ENCODE measurements around the gene VARS2.

VARS2 gene

GRCh38 chr6:30885999-30886896 is 27.8 kb upstream of the VARS2 start:
- H3K14ac ChIP-seq (ENCODE audit: low read length), result peak overlapping the region; percentile 60
- peaks cover 47% of the 10 kb centered on the region for H3K79me1 ChIP-seq (ENCODE audit: low read length)
- no peaks in the 10 kb centered on the region for H3K9me3 ChIP-seq (ENCODE audit: insufficient read depth, low read depth, low read length)
- DNase-seq, result peak; percentile 33 to 51
- H3K4me3 ChIP-seq (ENCODE audit: low read depth, low read length), result peak overlapping the region; percentile 74
- H3K23ac ChIP-seq (ENCODE audit: low read length), result no peak overlapping the region
- H2BK5ac ChIP-seq (ENCODE audit: low read depth, low read length, poor library complexity), result peak overlapping the region; percentile 28
- H3K36me3 ChIP-seq (ENCODE audit: control insufficient read depth in 1 of 2, insufficient read depth in 2 of 2, low read length in 2 of 2), result peaks cover 28% of the 10 kb centered on the region in 2 experiments
- no CpG with 5 or more reads among the region's 18 CpGs for WGBS (ENCODE audit: extremely low coverage, insufficient coverage, insufficient read length)
- H3K27ac ChIP-seq (ENCODE audit: low read depth, low read length), result peak overlapping the region; percentile 84
- peak overlapping the region; percentile 32 for H2BK12ac ChIP-seq (ENCODE audit: low read length)
- H3K9ac ChIP-seq (ENCODE audit: low read length), result peak overlapping the region; percentile 20
- peaks cover 30 to 41% of the 10 kb centered on the region in 2 experiments for H3K4me1 ChIP-seq (ENCODE audit: control insufficient read depth in 1 of 2, insufficient read depth in 2 of 2, low read length in 2 of 2)
- H2BK120ac ChIP-seq (ENCODE audit: insufficient read depth, low read length, poor library complexity), result peak overlapping the region; percentile 64
- H2AFZ ChIP-seq (ENCODE audit: insufficient read depth, low read length, poor library complexity), result peak overlapping the region; percentile 48
- H3K4ac ChIP-seq (ENCODE audit: low read depth, low read length), result peak overlapping the region; percentile 64
- H3K4me2 ChIP-seq (ENCODE audit: low read length), result peak overlapping the region; percentile 59
- H3K27me3 ChIP-seq (ENCODE audit: insufficient read depth, low read length), result no peaks in the 10 kb centered on the region
- peak overlapping the region; percentile 64 for H4K12ac ChIP-seq (ENCODE audit: low read depth, low read length)
- peak overlapping the region; percentile 91 for H3K18ac ChIP-seq (ENCODE audit: low read length)
- peak overlapping the region; percentile 85 for H4K91ac ChIP-seq (ENCODE audit: low read depth, low read length)
- H4K8ac ChIP-seq (ENCODE audit: low read depth, low read length), result peak overlapping the region; percentile 35
- H2AK5ac ChIP-seq (ENCODE audit: low read length), result peak overlapping the region; percentile 28
- peaks cover 30% of the 10 kb centered on the region for H3K79me2 ChIP-seq (ENCODE audit: control insufficient read depth, insufficient read depth, low read length, poor library complexity)

DNA sequence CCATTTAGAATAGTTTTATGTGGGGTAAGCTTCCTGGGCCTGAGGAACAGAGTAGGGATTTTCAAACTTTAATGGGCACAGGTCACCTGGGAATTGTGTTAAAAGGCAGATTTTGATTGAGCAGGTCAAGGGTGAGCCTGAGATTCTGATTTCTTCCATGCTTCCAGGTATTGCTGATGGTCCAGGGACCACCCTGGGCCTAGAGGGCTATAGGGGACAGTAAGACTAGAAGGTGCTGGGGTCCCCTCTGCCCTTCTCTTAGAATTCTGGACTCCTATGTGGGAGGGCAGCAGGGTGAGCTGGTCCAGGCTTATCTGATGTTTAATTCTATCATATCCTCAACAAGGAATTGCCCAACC is 27.2 kb upstream of the VARS2 start:
- no peak overlapping the region for H3K18ac ChIP-seq (ENCODE audit: low read length)

GRCh38 chr6:30887901-30888815 is 25.9 kb upstream of the VARS2 start:
- peaks cover 45 to 47% of the 10 kb centered on the region in 2 experiments for H3K36me3 ChIP-seq (ENCODE audit: control insufficient read depth in 1 of 2, insufficient read depth in 2 of 2, low read length in 2 of 2)
- H3K27ac ChIP-seq (ENCODE audit: low read depth, low read length), result no peak overlapping the region
- WGBS (ENCODE audit: extremely low coverage, insufficient coverage, insufficient read length), result no CpG with 5 or more reads among the region's 6 CpGs
- H3K4ac ChIP-seq (ENCODE audit: low read depth, low read length), result peak overlapping the region; percentile 52
- no peak overlapping the region for H3K18ac ChIP-seq (ENCODE audit: low read length)
- H3K4me3 ChIP-seq (ENCODE audit: low read depth, low read length), result no peak overlapping the region
- H2BK120ac ChIP-seq (ENCODE audit: insufficient read depth, low read length, poor library complexity), result no peak overlapping the region
- peaks cover 14 to 23% of the 10 kb centered on the region in 2 experiments for H3K4me1 ChIP-seq (ENCODE audit: control insufficient read depth in 1 of 2, insufficient read depth in 2 of 2, low read length in 2 of 2)
- H2AK5ac ChIP-seq (ENCODE audit: low read length), result no peak overlapping the region
- no peak for DNase-seq
- no peak overlapping the region for H3K23ac ChIP-seq (ENCODE audit: low read length)
- H3K4me2 ChIP-seq (ENCODE audit: low read length), result no peak overlapping the region
- H3K27me3 ChIP-seq (ENCODE audit: insufficient read depth, low read length), result no peaks in the 10 kb centered on the region
- no peak overlapping the region for H2BK12ac ChIP-seq (ENCODE audit: low read length)
- H2BK5ac ChIP-seq (ENCODE audit: low read depth, low read length, poor library complexity), result no peak overlapping the region
- no peak overlapping the region for H4K8ac ChIP-seq (ENCODE audit: low read depth, low read length)
- H4K91ac ChIP-seq (ENCODE audit: low read depth, low read length), result no peak overlapping the region
- H3K14ac ChIP-seq (ENCODE audit: low read length), result no peak overlapping the region
- no peaks in the 10 kb centered on the region for H3K9me3 ChIP-seq (ENCODE audit: insufficient read depth, low read depth, low read length)
- H4K12ac ChIP-seq (ENCODE audit: low read depth, low read length), result no peak overlapping the region
- peaks cover 30% of the 10 kb centered on the region for H3K79me2 ChIP-seq (ENCODE audit: control insufficient read depth, insufficient read depth, low read length, poor library complexity)
- H2AFZ ChIP-seq (ENCODE audit: insufficient read depth, low read length, poor library complexity), result no peak overlapping the region
- H3K79me1 ChIP-seq (ENCODE audit: low read length), result peaks cover 30% of the 10 kb centered on the region
- H3K9ac ChIP-seq (ENCODE audit: low read length), result no peak overlapping the region

More for the DNA sequence above, 27.2 kb upstream of the VARS2 start:
- H2AK5ac ChIP-seq (ENCODE audit: low read length), result no peak overlapping the region
- peak overlapping the region; percentile 59 for H3K4me2 ChIP-seq (ENCODE audit: low read length)
- H4K8ac ChIP-seq (ENCODE audit: low read depth, low read length), result no peak overlapping the region
- no peak overlapping the region for H4K91ac ChIP-seq (ENCODE audit: low read depth, low read length)
- H2AFZ ChIP-seq (ENCODE audit: insufficient read depth, low read length, poor library complexity), result no peak overlapping the region
- no peak overlapping the region for H2BK120ac ChIP-seq (ENCODE audit: insufficient read depth, low read length, poor library complexity)
- peaks cover 35% of the 10 kb centered on the region in 2 experiments for H3K36me3 ChIP-seq (ENCODE audit: control insufficient read depth in 1 of 2, insufficient read depth in 2 of 2, low read length in 2 of 2)
- no peak overlapping the region for H3K23ac ChIP-seq (ENCODE audit: low read length)
- no peak for DNase-seq
- no peak overlapping the region for H3K27ac ChIP-seq (ENCODE audit: low read depth, low read length)
- H4K12ac ChIP-seq (ENCODE audit: low read depth, low read length), result no peak overlapping the region
- peak overlapping the region; percentile 64 for H3K4ac ChIP-seq (ENCODE audit: low read depth, low read length)
- peaks cover 30% of the 10 kb centered on the region for H3K79me2 ChIP-seq (ENCODE audit: control insufficient read depth, insufficient read depth, low read length, poor library complexity)
- no peak overlapping the region for H2BK12ac ChIP-seq (ENCODE audit: low read length)
- H3K9ac ChIP-seq (ENCODE audit: low read length), result no peak overlapping the region
- no peaks in the 10 kb centered on the region for H3K27me3 ChIP-seq (ENCODE audit: insufficient read depth, low read length)
- no peak overlapping the region for H3K14ac ChIP-seq (ENCODE audit: low read length)
- H3K4me1 ChIP-seq (ENCODE audit: control insufficient read depth in 1 of 2, insufficient read depth in 2 of 2, low read length in 2 of 2), result peaks cover 25 to 34% of the 10 kb centered on the region in 2 experiments
- H3K9me3 ChIP-seq (ENCODE audit: insufficient read depth, low read depth, low read length), result no peaks in the 10 kb centered on the region
- peaks cover 42% of the 10 kb centered on the region for H3K79me1 ChIP-seq (ENCODE audit: low read length)
- H3K4me3 ChIP-seq (ENCODE audit: low read depth, low read length), result no peak overlapping the region
- H2BK5ac ChIP-seq (ENCODE audit: low read depth, low read length, poor library complexity), result no peak overlapping the region

- Histone ChIP-seq H3K23ac (ENCODE audit: low read length) (no peak overlapping the region), H4K12ac (ENCODE audit: low read depth, low read length) (no peak overlapping the region), H3K27ac (ENCODE audit: low read depth, low read length) (no peak overlapping the region), H2AFZ (ENCODE audit: insufficient read depth, low read length, poor library complexity) (no peak overlapping the region), H2AK5ac (ENCODE audit: low read length) (no peak overlapping the region), H2BK12ac (ENCODE audit: low read length) (no peak overlapping the region), H3K4ac (ENCODE audit: low read depth, low read length) (peak overlapping the region; percentile 2), H3K79me2 (ENCODE audit: control insufficient read depth, insufficient read depth, low read length, poor library complexity) (peaks cover 23% of the 10 kb centered on the region), H3K36me3 (ENCODE audit: control insufficient read depth in 1 of 2, insufficient read depth in 2 of 2, low read length in 2 of 2) (peaks cover 53 to 55% of the 10 kb centered on the region in 2 experiments), H3K27me3 (ENCODE audit: insufficient read depth, low read length) (no peaks in the 10 kb centered on the region), H3K4me3 (ENCODE audit: low read depth, low read length) (no peak overlapping the region), H3K9me3 (ENCODE audit: insufficient read depth, low read depth, low read length) (no peaks in the 10 kb centered on the region), H2BK5ac (ENCODE audit: low read depth, low read length, poor library complexity) (no peak overlapping the region), H3K9ac (ENCODE audit: low read length) (no peak overlapping the region), H4K91ac (ENCODE audit: low read depth, low read length) (no peak overlapping the region), H4K8ac (ENCODE audit: low read depth, low read length) (no peak overlapping the region), H2BK120ac (ENCODE audit: insufficient read depth, low read length, poor library complexity) (no peak overlapping the region), H3K79me1 (ENCODE audit: low read length) (peaks cover 23% of the 10 kb centered on the region), H3K4me1 (ENCODE audit: control insufficient read depth in 1 of 2, insufficient read depth in 2 of 2, low read length in 2 of 2) (peaks cover 9 to 16% of the 10 kb centered on the region in 2 experiments), H3K4me2 (ENCODE audit: low read length) (no peak overlapping the region), H3K18ac (ENCODE audit: low read length) (peak overlapping the region; percentile 7), H3K14ac (ENCODE audit: low read length) (no peak overlapping the region)
- no peak for DNase-seq
- WGBS (ENCODE audit: extremely low coverage, insufficient coverage, insufficient read length), result no CpG with 5 or more reads among the region's 18 CpGs
Measured at GRCh38 chr6:30888816-30889495, 25.1 kb upstream of the VARS2 start.

Data from trophoblast cell (in vitro differentiated cells and primary cell).